Endothelial cell of umbilical vein (primary cell): ENCODE measurements around the gene COCH. TPM values are rescaled to one million over a fixed set of nuclear protein-coding genes. Genes with fewer than 3 reads are reported as not detected.

ENCODE experiments used
- BruUV-seq: library from RNA; stranded (reverse); fragments of 400-500 nt; replicated peaks from 2 replicates; lab custom pipeline; 2021; lab: Mats Ljungman, UMichigan
- CTCF ChIA-PET: fragments of 300-600, 350-600 bp; sonication (Branson Sonifier 250); formaldehyde crosslinking; loops from one replicate; lab custom pipeline; 2021; ENCODE audit warnings: antibody characterized with exemption, inconsistent platforms; lab: Charles Lee
- POLR2A ChIA-PET: fragments of 300-600, 350-600 bp; sonication (Branson Sonifier 250); formaldehyde crosslinking; loops from one replicate; lab custom pipeline; 2021; ENCODE audit warnings: antibody characterized with exemption, inconsistent platforms; lab: Charles Lee
- DNase-seq: peaks from one replicate; pipeline ENCODE4 v3.0.0-alpha.2; 2011; ENCODE audit warnings: low read depth, low spot score
- FAIRE-seq: peaks from 2 replicates; lab custom pipeline; 2011; peaks lifted over from hg19 to GRCh38; lab: Jason Lieb, UNC
- H2AFZ ChIP-seq: 2 replicates; pipeline ENCODE4 v1.6.0; 2012; ENCODE audit warnings: low read depth, low read length, control low read depth, inconsistent platforms
- H3K27ac ChIP-seq: 2 replicates; pipeline ENCODE4 v1.5.1; 2011; ENCODE audit warnings: low read depth, mild to moderate bottlenecking, control low read depth, low read length, moderate library complexity; ENCODE audit not compliant: insufficient read depth
- H3K27me3 ChIP-seq, 2 experiments: 2 replicates each; pipeline versions ENCODE4 v1.6.0 to v1.6.1; 2011; ENCODE audit warnings: low read length in 2 of 2, mixed read lengths in 1 of 2; ENCODE audit not compliant: control insufficient read depth in 2 of 2, insufficient read depth in 2 of 2
- H3K36me3 ChIP-seq, 2 experiments: 2 replicates in 1 of 2; 3 replicates in 1 of 2; pipeline ENCODE4 v1.5.1; 2011; ENCODE audit warnings: low read length in 2 of 2, mild to moderate bottlenecking in 1 of 2, moderate library complexity in 1 of 2; ENCODE audit not compliant: control insufficient read depth in 2 of 2, insufficient read depth in 2 of 2; ENCODE audit errors: extremely low read depth in 1 of 2
- H3K4me1 ChIP-seq: 3 replicates; pipeline ENCODE4 v1.5.1; 2011; ENCODE audit warnings: mild to moderate bottlenecking, low read length; ENCODE audit not compliant: control insufficient read depth, insufficient read depth; ENCODE audit errors: extremely low read depth
- H3K4me2 ChIP-seq: 2 replicates; pipeline ENCODE4 v1.6.1; 2011; ENCODE audit warnings: low read length, control low read depth, mixed read lengths; ENCODE audit not compliant: insufficient read depth
- H3K4me3 ChIP-seq, 3 experiments: fragments of 200-600 bp in 1 of 3; sonication (generic), shearing (Covaris generic) in 1 of 3; replicated peaks in 1 of 3; 2 replicates each; pipeline ENCODE4 v1.5.1; 2011 to 2016; ENCODE audit warnings: control low read depth in 3 of 3, low read length in 3 of 3, mild to moderate bottlenecking in 2 of 3, inconsistent platforms in 1 of 3, low read depth in 1 of 3, moderate library complexity in 1 of 3; ENCODE audit not compliant: insufficient read depth in 1 of 3
- H3K79me2 ChIP-seq: 2 replicates; pipeline ENCODE4 v1.6.0; 2012; ENCODE audit warnings: low read length, inconsistent platforms; ENCODE audit not compliant: control insufficient read depth, insufficient read depth
- H3K9ac ChIP-seq: replicated peaks from 2 replicates; pipeline ENCODE3; 2011; ENCODE audit warnings: low read length, control low read depth; ENCODE audit not compliant: insufficient read depth; ENCODE audit errors: extremely low read depth
- H3K9me1 ChIP-seq: replicated peaks from 3 replicates; pipeline ENCODE4 v1.6.0; 2011; ENCODE audit warnings: mild to moderate bottlenecking, low read length; ENCODE audit not compliant: control insufficient read depth, insufficient read depth; ENCODE audit errors: extremely low read depth
- H3K9me3 ChIP-seq: replicated peaks from 2 replicates; pipeline ENCODE4 v1.5.1; 2012; ENCODE audit warnings: low read length, inconsistent platforms; ENCODE audit not compliant: control insufficient read depth, insufficient read depth
- H4K20me1 ChIP-seq: replicated peaks from 2 replicates; pipeline ENCODE3; 2011; ENCODE audit warnings: mild to moderate bottlenecking, low read length; ENCODE audit not compliant: control insufficient read depth, insufficient read depth; ENCODE audit errors: extremely low read depth
- EZH2 ChIP-seq: IDR thresholded peaks from 2 replicates; pipeline ENCODE4 v1.6.1; 2012; ENCODE audit warnings: borderline replicate concordance, low read depth, mild to moderate bottlenecking, moderate library complexity, low read length, inconsistent platforms; ENCODE audit not compliant: severe bottlenecking
- FOS ChIP-seq: IDR thresholded peaks from 2 replicates; pipeline ENCODE4 v1.6.1; 2011; ENCODE audit warnings: mild to moderate bottlenecking, low read length, moderate library complexity, borderline replicate concordance; ENCODE audit not compliant: insufficient read depth
- GATA2 ChIP-seq: IDR thresholded peaks from 2 replicates; pipeline ENCODE4 v1.7.0; 2011; ENCODE audit warnings: low read depth, mild to moderate bottlenecking, moderate library complexity, mixed read lengths, low read length; ENCODE audit not compliant: insufficient read length, insufficient read depth
- JUN ChIP-seq: IDR thresholded peaks from 2 replicates; pipeline ENCODE4 v1.6.1; 2011; ENCODE audit warnings: borderline replicate concordance, low read depth; ENCODE audit not compliant: insufficient read length, insufficient read depth
- MYC ChIP-seq: IDR thresholded peaks from one replicate; pipeline ENCODE4 v1.6.1; 2011; ENCODE audit warnings: mild to moderate bottlenecking, low read depth, low read length
- POLR2A ChIP-seq: IDR thresholded peaks from 2 replicates; pipeline ENCODE4 v1.6.1; 2012; ENCODE audit warnings: low read depth, mild to moderate bottlenecking, control low read depth, low read length
- POLR2AphosphoS5 ChIP-seq: IDR thresholded peaks from 2 replicates; pipeline ENCODE4 v1.6.1; 2012; ENCODE audit warnings: low read depth, mild to moderate bottlenecking, control low read depth, low read length, moderate library complexity; ENCODE audit not compliant: insufficient read depth
- dilution Hi-C: fragments of 300-500 bp; cut with MboI; formaldehyde crosslinking; loops from one replicate; pipeline ENCODE4 v1.15.0; 2019; ENCODE audit warnings: low sequenced_read_pairs; ENCODE audit not compliant: extremely low pct_ligation_motif_present
- intact Hi-C: fragments of 100-400 bp; cut with micrococcal nuclease; formaldehyde crosslinking; loops from one replicate; pipeline ENCODE4 v1.10.0; 2022
- polyA plus RNA-seq, 4 experiments: library from polyadenylated mRNA; depleted of rRNA in 3 of 4; stranded (reverse) in 3 of 4; unstranded in 1 of 4; fragments of >200 nt; gene quantifications; 2 replicates each; pipeline versions ENCODE4 v1.2.1 to v1.2.3, GENCODE V29; 2011 to 2012; ENCODE audit warnings: missing spikeins in 1 of 4
- total RNA-seq: library from RNA; stranded (reverse); gene quantifications from 2 replicates; pipeline ENCODE4 v1.2.3, GENCODE V29; 2021
- TF ChIP-seq, protein P1 (sequence below), 2 donors: IDR thresholded peaks; 1 replicate in 1 of 2; 2 replicates in 1 of 2; pipeline ENCODE4 v1.5.1; 2011; ENCODE audit warnings: low read length in 2 of 2, mild to moderate bottlenecking in 2 of 2, moderate library complexity in 2 of 2, control low read depth in 1 of 2, inconsistent platforms in 1 of 2, low read depth in 1 of 2; ENCODE audit not compliant: insufficient read depth in 1 of 2; ENCODE audit errors: extremely low read depth in 1 of 2
- TF ChIP-seq, protein P2 (sequence below): IDR thresholded peaks from 2 replicates; pipeline ENCODE4 v1.6.1; 2011; ENCODE audit not compliant: insufficient read depth, insufficient read length

Gene COCH
- total and polyA plus RNA-seq, 2 donors (not counting 3 experiments of a cell fraction or from before 2014, with no cell fraction given): 0.87 to 1.9 TPM

DNA sequence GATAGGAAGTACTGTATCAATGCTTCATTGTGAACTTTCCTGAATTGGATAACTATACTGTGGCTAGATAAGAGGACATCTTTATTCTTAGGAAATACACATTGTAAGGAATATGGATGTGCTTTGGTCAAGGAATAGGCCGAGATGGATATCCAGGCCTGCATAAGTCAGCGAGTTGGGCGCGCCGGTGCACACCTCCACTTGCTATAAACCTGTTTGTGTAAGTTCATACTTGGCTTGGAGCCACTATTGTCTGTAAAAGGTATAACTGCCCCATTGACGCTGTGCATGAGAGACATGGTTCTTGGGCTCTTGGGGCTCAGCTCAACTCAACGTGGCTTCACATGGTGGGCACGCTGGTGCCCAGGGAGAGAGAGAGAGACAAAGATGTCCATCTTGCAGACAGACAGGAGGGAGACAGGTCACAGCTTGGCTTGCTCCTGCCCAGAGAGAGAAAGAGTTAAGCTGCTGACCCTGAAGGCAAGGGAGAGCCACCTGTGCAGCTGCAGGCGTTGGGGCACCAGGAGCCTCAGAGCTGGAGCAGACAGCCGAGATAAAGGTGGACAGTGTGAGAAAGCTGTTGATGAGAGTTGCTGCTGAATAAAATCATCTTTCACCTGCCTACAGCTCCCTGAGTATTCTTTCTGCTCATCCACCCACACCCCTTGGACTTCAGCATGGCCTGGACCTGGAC, 34.1 kb upstream of the COCH start:
- no peaks in the 10 kb centered on the region for H3K36me3 ChIP-seq
- ChIA-PET CTCF (no interaction called here), POLR2A (no interaction called here)
- DNase-seq: no peak
- H4K20me1 ChIP-seq: no peaks in the 10 kb centered on the region
- H3K4me3 ChIP-seq: no peak overlapping the region
- no peak overlapping the region for H3K4me2 ChIP-seq
- H3K79me2 ChIP-seq: no peaks in the 10 kb centered on the region
- no peak overlapping the region for H3K9ac ChIP-seq
- no peaks in the 10 kb centered on the region for H3K4me1 ChIP-seq
- H3K27me3 ChIP-seq: peaks cover 2 to 5% of the 10 kb centered on the region in 2 experiments
- no peak overlapping the region for H2AFZ ChIP-seq
- intact Hi-C loops: no loop called here
- no peaks in the 10 kb centered on the region for H3K9me3 ChIP-seq
- FAIRE-seq: no peak
- no peak overlapping the region for H3K27ac ChIP-seq
- TF ChIP-seq, protein P1, sequence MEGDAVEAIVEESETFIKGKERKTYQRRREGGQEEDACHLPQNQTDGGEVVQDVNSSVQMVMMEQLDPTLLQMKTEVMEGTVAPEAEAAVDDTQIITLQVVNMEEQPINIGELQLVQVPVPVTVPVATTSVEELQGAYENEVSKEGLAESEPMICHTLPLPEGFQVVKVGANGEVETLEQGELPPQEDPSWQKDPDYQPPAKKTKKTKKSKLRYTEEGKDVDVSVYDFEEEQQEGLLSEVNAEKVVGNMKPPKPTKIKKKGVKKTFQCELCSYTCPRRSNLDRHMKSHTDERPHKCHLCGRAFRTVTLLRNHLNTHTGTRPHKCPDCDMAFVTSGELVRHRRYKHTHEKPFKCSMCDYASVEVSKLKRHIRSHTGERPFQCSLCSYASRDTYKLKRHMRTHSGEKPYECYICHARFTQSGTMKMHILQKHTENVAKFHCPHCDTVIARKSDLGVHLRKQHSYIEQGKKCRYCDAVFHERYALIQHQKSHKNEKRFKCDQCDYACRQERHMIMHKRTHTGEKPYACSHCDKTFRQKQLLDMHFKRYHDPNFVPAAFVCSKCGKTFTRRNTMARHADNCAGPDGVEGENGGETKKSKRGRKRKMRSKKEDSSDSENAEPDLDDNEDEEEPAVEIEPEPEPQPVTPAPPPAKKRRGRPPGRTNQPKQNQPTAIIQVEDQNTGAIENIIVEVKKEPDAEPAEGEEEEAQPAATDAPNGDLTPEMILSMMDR (IDR thresholded peaks at IDR 0.05; ENCODE audit: extremely low read depth in 1 of 2, insufficient read depth in 1 of 2, low read depth in 1 of 2, low read length in 2 of 2): no peak
- no peak for TF ChIP-seq MYC
- no peak for TF ChIP-seq POLR2A
- no peak for TF ChIP-seq POLR2AphosphoS5
- TF ChIP-seq EZH2: no peak
- TF ChIP-seq GATA2: no peak
- TF ChIP-seq, protein P2, sequence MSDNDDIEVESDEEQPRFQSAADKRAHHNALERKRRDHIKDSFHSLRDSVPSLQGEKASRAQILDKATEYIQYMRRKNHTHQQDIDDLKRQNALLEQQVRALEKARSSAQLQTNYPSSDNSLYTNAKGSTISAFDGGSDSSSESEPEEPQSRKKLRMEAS: no peak
- no peak for TF ChIP-seq FOS
- no peak for TF ChIP-seq JUN
- dilution Hi-C loops: no loop called here
- no TSS peak for BruUV-seq
- H3K9me1 ChIP-seq: no peaks in the 10 kb centered on the region
